GM23248 (cell line): ENCODE results near the gene ZNF646.

Experiments used
- EZH2 ChIP-seq: fragments of 200-600 bp; sonication (generic); IDR thresholded peaks from 2 replicates; pipeline ENCODE4 v1.6.1; 2018; ENCODE audit warnings: antibody characterized with exemption, mild to moderate bottlenecking; ENCODE audit not compliant: insufficient read depth, poor library complexity, severe bottlenecking
- EZH2phosphoT487 ChIP-seq: fragments of 200-600 bp; sonication (generic); IDR thresholded peaks from 2 replicates; pipeline ENCODE4 v1.6.1; 2018; ENCODE audit warnings: antibody characterized with exemption, moderate library complexity, mild to moderate bottlenecking, low read depth; ENCODE audit not compliant: insufficient read depth

DNA sequence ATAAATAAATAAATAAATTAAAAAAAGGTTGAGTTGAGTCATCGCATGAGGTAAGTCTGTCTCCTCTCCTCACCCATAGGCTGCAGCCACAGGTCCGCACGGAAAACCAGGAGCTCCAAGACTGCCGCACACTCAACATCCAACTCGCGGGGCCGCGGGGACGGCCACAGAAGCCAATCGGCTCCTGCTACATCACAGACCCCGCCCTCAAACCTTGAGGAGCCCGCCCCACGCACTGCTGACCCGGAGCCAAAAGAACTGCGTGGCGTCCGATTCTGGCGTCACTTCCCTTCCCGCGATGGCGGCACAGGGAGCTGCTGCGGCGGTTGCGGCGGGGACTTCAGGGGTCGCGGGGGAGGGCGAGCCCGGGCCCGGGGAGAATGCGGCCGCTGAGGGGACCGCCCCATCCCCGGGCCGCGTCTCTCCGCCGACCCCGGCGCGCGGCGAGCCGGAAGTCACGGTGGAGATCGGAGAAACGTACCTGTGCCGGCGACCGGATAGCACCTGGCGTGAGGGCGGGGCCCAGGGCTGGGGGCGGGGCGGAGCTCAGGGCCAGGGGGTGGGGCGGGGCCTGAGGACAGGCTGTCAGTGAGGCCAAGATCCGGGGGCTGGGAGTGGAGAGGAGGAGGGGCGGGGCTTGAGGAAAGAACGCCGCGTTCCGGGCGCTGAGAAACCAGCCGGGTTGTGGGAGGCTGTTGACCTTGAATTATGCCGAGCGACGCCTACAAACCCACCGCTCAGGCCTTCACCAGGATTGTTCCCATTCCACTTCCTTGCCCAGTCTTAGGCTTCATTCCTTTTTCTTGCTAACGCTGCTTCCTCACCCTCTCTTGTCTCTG lies 43.4 kb downstream of the ZNF646 start, which contains the start of gene KAT8:
- TF ChIP-seq EZH2: no peak
- no peak for TF ChIP-seq EZH2phosphoT487
